ENCODE data around the gene OR8H2.

DNA sequence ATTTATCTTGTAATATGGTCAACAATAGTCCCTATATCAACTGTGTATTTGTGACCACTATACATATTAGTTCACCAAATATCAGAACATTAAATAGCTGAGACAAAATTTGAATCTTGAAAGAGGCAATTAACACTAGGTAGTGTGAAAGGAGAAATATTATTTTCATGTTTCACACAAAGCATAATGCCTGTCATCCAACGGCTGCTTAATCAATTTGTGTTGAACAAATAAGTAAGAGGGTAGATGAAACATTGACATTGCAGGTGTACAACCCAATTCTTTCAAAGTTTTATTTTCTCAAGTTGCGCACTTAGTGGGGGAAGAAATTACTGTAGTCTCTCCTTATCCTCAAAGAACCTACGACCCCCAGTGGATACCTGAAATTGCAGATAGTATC is 13.8 kb upstream of the OR8H2 start:
- TF ChIP-seq POLR2A (IDR thresholded peaks at IDR 0.05): no peak
- no peak for TF ChIP-seq POLR2AphosphoS5 (IDR thresholded peaks at IDR 0.05)
- TF ChIP-seq, protein P1, sequence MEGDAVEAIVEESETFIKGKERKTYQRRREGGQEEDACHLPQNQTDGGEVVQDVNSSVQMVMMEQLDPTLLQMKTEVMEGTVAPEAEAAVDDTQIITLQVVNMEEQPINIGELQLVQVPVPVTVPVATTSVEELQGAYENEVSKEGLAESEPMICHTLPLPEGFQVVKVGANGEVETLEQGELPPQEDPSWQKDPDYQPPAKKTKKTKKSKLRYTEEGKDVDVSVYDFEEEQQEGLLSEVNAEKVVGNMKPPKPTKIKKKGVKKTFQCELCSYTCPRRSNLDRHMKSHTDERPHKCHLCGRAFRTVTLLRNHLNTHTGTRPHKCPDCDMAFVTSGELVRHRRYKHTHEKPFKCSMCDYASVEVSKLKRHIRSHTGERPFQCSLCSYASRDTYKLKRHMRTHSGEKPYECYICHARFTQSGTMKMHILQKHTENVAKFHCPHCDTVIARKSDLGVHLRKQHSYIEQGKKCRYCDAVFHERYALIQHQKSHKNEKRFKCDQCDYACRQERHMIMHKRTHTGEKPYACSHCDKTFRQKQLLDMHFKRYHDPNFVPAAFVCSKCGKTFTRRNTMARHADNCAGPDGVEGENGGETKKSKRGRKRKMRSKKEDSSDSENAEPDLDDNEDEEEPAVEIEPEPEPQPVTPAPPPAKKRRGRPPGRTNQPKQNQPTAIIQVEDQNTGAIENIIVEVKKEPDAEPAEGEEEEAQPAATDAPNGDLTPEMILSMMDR (IDR thresholded peaks at IDR 0.05 in 8 of 11, conservative IDR thresholded peaks at IDR 0.05 in 3 of 11): no peak

Measured in spleen (tissue), 7 donors.